Nasal cavity respiratory epithelium epithelial cell of viscerocranial mucosa (primary cell): ENCODE results near the gene ZP1. TPM values are rescaled to one million over a fixed set of nuclear protein-coding genes. Genes with fewer than 3 reads are reported as not detected.

ENCODE experiments used
- total RNA-seq: library from RNA; depleted of rRNA; stranded (reverse); fragments of >200 nt; gene quantifications from 2 replicates; pipeline ENCODE4 v1.2.3, GENCODE V29; 2014

ZP1 gene, protein sequence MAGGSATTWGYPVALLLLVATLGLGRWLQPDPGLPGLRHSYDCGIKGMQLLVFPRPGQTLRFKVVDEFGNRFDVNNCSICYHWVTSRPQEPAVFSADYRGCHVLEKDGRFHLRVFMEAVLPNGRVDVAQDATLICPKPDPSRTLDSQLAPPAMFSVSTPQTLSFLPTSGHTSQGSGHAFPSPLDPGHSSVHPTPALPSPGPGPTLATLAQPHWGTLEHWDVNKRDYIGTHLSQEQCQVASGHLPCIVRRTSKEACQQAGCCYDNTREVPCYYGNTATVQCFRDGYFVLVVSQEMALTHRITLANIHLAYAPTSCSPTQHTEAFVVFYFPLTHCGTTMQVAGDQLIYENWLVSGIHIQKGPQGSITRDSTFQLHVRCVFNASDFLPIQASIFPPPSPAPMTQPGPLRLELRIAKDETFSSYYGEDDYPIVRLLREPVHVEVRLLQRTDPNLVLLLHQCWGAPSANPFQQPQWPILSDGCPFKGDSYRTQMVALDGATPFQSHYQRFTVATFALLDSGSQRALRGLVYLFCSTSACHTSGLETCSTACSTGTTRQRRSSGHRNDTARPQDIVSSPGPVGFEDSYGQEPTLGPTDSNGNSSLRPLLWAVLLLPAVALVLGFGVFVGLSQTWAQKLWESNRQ
- not detected in 2 replicates for total RNA-seq

GRCh38 chr11:60866911-60867870 lies at the start of gene ZP1:
Gene ZP1, plus strand, starts transcription at chr11:60867542. Its CDS starts 20 bp downstream, at chr11:60867562.

DNA sequence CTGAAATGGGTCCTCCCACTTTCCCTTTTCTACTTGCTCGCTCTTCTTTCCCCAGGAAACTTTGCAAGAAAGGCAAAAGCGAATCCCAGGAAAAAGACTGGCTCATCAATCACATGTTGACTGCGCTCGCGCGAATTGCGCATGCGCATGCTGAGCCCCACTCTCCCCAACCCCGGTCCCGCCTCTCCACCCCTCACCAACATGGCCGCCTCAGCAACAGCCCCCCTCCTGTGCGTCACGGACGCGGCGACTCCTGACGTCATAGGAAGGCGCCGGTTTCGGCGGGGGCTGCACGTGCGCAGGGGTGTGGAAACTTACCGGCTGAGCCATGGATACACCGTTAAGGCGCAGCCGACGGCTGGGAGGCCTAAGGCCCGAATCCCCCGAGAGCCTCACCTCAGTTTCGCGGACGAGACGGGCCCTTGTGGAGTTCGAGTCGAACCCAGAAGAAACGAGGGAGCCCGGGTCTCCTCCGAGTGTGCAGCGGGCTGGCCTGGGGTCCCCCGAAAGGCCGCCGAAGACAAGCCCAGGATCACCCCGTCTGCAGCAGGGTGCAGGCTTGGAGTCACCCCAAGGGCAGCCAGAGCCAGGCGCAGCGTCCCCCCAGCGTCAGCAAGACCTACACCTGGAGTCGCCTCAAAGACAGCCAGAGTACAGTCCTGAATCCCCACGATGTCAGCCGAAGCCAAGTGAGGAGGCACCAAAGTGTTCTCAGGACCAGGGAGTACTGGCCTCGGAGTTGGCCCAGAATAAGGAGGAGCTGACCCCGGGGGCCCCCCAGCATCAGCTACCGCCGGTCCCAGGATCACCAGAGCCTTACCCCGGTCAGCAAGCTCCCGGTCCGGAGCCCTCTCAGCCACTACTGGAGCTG lies 25.3 kb upstream of the ZP1 start, which contains the start of gene CCDC86:
CCDC86 (plus strand) TSS at position 317 of the 871 bp plus-strand sequence; CDS start at position 329, 12 bp downstream.

GRCh38 chr11:60855726-60856633 lies 11.4 kb upstream of the ZP1 start, which contains the start of gene PTGDR2:
Gene PTGDR2, minus strand, starts transcription at chr11:60855950. Its CDS starts 2,228 bp downstream, at chr11:60853722.

DNA sequence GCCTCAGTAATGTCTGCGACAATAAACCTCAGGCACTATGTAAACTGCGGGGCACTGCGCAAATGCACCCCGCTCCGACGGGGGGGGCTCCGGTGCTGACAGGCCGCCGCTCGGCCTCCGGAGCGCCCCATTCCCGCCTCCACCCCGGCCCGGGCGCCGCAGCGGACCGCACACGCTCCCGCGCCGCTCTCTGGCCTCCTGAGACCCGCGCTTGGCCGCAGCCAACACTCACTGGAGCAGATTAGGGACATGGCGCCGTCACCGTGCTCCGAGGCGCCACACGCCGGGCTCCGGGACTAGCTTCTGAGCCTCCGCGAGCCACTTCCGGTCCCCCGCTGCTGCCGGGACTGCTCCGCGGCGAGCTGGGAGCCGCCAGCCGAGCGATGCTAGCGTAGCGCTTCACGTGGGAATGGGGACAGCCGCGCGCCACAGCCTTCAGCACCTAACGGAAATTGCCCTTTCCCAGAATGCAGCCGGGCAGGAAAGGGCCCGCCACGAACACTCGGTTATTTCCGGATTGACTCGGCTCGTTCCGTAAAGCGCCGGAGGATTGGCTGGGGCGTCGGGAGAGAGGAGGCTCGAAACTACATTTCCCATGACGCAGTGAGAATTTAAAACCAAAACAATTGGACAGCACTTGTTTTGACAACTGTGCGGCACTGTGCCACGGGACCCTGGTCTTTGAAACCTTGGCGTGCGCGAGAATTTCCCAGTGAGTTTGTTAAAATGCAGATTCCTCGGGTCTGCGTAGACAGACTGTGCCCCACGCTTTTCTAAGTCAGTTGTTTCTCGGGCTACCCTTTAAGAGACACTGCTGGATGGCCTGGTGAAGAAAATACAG lies 39.0 kb downstream of the ZP1 start, which contains the start of gene PRPF19:
PRPF19 (minus strand) TSS at position 454 of the 841 bp plus-strand sequence; CDS start at position 251, 203 bp downstream.

GRCh38 chr11:60913793-60914632 lies 46.7 kb downstream of the ZP1 start, which contains the start of gene TMEM109:
Gene TMEM109, plus strand, starts transcription at chr11:60914158. Its CDS starts 5,536 bp downstream, at chr11:60919694.

DNA sequence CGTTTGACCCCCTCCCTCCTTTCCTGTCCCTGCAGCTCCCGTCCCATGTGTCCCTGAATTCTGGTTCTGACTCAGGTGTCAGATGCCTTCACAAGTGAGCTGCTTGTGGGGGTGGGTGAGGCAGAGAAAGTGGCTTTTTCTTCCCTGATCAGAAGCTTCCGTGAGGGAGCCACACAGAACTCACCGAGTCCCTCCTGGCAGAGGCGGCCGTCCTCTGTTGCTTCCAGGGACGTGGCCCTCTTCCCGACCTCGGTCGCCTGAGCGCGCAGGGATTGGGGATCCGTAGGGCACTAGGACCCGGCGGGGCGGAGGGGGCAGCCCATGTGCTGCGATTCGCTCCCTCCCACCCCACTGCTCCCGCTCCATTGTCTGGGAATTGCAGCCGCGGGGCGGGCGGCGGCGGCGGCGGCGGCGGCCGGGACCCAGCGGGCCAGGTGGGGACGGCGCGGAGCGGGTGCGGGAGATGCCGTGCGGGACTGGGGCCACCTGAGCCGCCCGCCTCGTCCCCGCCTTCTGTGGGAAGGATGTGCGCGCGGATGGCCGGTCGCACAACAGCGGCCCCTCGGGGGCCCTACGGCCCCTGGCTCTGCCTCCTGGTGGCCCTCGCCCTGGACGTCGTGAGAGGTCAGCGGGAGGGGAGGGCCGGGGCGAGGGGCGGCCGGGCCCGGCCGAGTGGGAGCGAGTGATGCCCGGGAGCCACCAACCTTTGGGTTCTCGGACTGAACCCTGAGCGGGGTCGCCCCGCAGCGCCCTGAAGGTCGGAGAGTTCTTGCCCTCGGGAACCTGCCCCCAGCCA lies 57.0 kb downstream of the ZP1 start, which contains the start of gene TMEM132A:
TMEM132A (plus strand) TSS at position 351 of the 796 bp plus-strand sequence; CDS start at position 525, 174 bp downstream.

Other genes with a start within 250 kb of the ZP1 start
- not detected in 2 replicates for gene MS4A8, start 167.9 kb upstream of the ZP1 start, total RNA-seq
- gene MS4A18, start 142.8 kb upstream of the ZP1 start, total RNA-seq: not detected in 2 replicates
- not detected in 2 replicates for gene MS4A15, start 110.7 kb upstream of the ZP1 start, total RNA-seq
- gene MS4A10, start 82.2 kb upstream of the ZP1 start, total RNA-seq: not detected in 2 replicates
- 17.8 and 24.9 TPM in 2 replicates for gene CCDC86, start 25.4 kb upstream of the ZP1 start, total RNA-seq
- gene PTGDR2, start 11.6 kb upstream of the ZP1 start, total RNA-seq: under 0.01 and 0.07 TPM in 2 replicates
- 38.3 and 76.7 TPM in 2 replicates for gene PRPF19, start 39.0 kb downstream of the ZP1 start, total RNA-seq
- gene TMEM109, start 46.6 kb downstream of the ZP1 start, total RNA-seq: 6.5 and 29.0 TPM in 2 replicates
- gene TMEM132A, start 56.9 kb downstream of the ZP1 start, total RNA-seq: 22.6 and 144 TPM in 2 replicates
- gene SLC15A3, start 84.6 kb downstream of the ZP1 start, total RNA-seq: under 0.01 and 0.85 TPM in 2 replicates
- 0.07 TPM in 1 of 2 replicates, not detected in the other for gene CD6, start 104.1 kb downstream of the ZP1 start, total RNA-seq
- not detected in 2 replicates for gene CD5, start 234.9 kb downstream of the ZP1 start, total RNA-seq